Mucosa of rectum (tissue), 2 donors: ENCODE measurements around the gene LCN2.
A peak's percentile ranks its signal among the peaks of the same experiment; 100 is the strongest.

Experiments
- H3K27ac ChIP-seq, 2 donors: one replicate each; pipeline ENCODE4 v1.7.0; 2013; ENCODE audit warnings: inconsistent platforms in 2 of 2, low read depth in 2 of 2, low read length in 2 of 2
- H3K27me3 ChIP-seq, 2 donors: one replicate each; pipeline ENCODE4 v1.7.0; 2013; ENCODE audit warnings: low read length in 2 of 2; ENCODE audit not compliant: control insufficient read depth in 2 of 2, insufficient read depth in 2 of 2
- H3K36me3 ChIP-seq, 2 donors: one replicate each; pipeline ENCODE4 v1.7.0; 2013; ENCODE audit warnings: low read length in 2 of 2; ENCODE audit not compliant: control insufficient read depth in 2 of 2, insufficient read depth in 2 of 2
- H3K4me1 ChIP-seq, 2 donors: one replicate each; pipeline ENCODE4 v1.7.0; 2013; ENCODE audit warnings: low read length in 2 of 2, mild to moderate bottlenecking in 1 of 2; ENCODE audit not compliant: control insufficient read depth in 2 of 2, insufficient read depth in 2 of 2
- H3K4me3 ChIP-seq, 2 donors: one replicate each; pipeline ENCODE4 v1.7.0; 2013; ENCODE audit warnings: low read length in 2 of 2
- H3K9ac ChIP-seq, 2 donors: one replicate each; pipeline ENCODE4 v1.7.0; 2013; ENCODE audit warnings: low read length in 2 of 2, low read depth in 1 of 2, mild to moderate bottlenecking in 1 of 2
- H3K9me3 ChIP-seq, 2 donors: one replicate each; pipeline ENCODE4 v1.7.0; 2013; ENCODE audit warnings: low read length in 2 of 2; ENCODE audit not compliant: control insufficient read depth in 2 of 2
- donor health status: healthy.
- donor health status: Normal muscosa, but diverticular disease.

The LCN2 gene

DNA sequence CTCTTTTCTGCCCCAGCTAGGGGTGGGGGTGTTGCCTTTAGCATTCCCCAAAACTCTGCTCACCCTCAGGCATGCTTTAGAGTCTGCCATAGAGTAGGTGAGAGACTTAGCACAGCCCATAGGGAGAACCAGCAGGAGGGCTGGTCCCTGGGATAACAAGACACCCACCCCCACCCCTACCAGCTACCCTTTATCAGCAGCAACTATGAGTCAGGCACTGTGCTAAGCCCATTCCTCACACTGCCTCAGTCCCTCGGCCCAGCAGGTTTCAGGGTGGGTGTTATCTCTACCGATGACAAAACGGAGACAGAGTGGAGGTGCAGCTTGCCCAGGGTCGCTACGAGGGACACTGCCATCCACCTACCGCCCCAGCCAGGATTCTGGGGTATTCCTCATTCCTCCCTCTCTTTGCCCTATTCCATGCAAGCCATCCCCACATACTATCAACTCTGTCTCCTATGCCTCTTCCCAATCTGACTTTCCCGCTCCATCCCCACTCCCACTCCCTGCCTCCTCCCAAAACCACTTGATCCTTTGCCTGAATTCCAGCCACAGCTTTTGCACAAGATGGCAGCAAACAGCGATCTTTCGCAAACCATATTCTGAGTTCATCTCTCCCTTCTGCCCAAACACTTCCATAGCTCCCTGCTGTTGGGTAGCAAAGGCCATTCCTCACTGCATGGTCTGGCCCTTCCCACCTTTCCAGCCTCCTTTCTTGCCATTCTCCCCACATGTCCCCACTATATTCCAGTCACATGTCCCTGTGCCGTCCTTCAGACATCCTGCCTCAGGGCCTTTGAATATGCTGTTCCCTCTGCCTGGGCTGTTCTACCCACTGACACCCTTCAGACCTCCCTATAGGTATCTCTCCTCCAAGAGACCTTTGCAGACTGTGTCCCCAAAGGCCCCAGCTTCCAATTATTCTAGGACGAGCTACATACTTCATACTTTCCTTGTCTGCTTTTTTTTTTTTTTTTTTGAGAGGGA lies 37.0 kb downstream of the LCN2 start:
- no peak overlapping the region for H3K9ac ChIP-seq
- H3K9me3 ChIP-seq: no peaks in the 10 kb centered on the region
- no peak overlapping the region for H3K27ac ChIP-seq
- peaks cover 24 to 31% of the 10 kb centered on the region in 2 donors for H3K36me3 ChIP-seq
- peaks cover 10% of the 10 kb centered on the region in 2 donors for H3K4me1 ChIP-seq
- no peaks in the 10 kb centered on the region for H3K27me3 ChIP-seq
- H3K4me3 ChIP-seq: no peak overlapping the region

DNA sequence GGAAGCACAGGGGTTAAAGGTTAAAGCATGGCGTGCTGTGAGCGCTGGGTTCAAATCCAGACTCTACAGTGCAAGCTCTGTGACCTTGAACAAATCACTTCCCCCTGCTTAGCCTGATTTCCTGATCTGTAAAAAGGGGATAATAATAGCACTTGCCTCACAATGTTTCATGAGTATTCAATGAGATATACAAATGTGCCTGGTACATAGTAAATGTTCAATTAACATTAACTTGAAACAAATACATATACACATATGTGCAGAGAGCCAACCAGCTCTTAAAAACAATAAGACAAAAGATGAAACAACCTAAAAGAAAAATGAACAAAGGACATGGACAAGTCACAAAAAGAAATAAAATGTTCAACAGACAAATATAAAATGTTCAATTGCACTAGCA lies 38.1 kb downstream of the LCN2 start:
- peaks cover 10 to 12% of the 10 kb centered on the region in 2 donors for H3K4me1 ChIP-seq
- peaks cover 23 to 31% of the 10 kb centered on the region in 2 donors for H3K36me3 ChIP-seq

DNA sequence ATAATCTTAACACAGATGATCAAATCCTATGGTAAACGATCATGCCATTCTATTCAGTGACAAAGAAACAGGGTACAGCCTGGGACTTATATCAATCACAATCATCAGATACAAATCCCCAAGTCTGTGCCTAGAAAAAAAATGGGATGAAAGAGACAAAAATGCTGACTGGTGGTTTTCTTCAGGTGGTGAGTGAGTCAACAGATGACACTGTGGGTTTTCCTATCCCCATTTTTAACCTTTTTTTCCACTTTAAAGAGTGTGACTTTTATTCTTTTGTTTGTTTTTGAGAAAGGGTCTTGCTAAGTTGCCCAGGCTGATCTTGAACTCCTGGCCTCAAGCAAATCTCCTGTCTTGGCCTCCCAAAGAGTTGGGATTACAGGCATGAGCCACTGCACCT lies 39.0 kb downstream of the LCN2 start:
- peaks cover 16 to 26% of the 10 kb centered on the region in 2 donors for H3K36me3 ChIP-seq

More for the DNA sequence above, 38.1 kb downstream of the LCN2 start:
- H3K9ac ChIP-seq: no peak overlapping the region
- no peak overlapping the region for H3K27ac ChIP-seq
- no peaks in the 10 kb centered on the region for H3K9me3 ChIP-seq
- no peaks in the 10 kb centered on the region for H3K27me3 ChIP-seq
- H3K4me3 ChIP-seq: no peak overlapping the region

DNA sequence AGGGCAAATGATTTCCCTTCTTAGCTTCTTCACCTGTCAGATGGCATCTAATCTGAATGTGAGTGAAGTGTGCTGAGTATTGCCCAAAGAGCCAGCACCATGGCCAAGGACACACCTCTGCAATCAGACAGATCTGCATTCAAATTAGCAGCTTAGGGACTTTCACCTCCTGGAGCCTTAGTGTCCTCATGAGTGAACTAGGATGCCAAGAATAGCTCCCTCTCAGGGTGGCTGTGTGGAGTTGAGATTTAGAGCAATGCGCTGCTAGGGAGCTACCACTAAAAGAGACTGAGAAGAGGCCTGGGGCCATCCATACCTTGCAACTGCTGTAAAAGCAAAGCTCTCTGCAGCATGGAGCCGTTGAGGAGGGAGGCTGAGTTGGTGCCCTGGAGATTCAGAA lies 40.8 kb downstream of the LCN2 start:
- Histone ChIP-seq H3K9me3 (no peaks in the 10 kb centered on the region), H3K27ac (no peak overlapping the region), H3K4me3 (peak overlapping the region in 1 of 2 donors; percentile 88), H3K27me3 (no peaks in the 10 kb centered on the region), H3K36me3 (peaks cover 13 to 23% of the 10 kb centered on the region in 2 donors), H3K9ac (no peak overlapping the region), H3K4me1 (peaks cover 13 to 18% of the 10 kb centered on the region in 2 donors)

More for the DNA sequence above, 39.0 kb downstream of the LCN2 start:
- peaks cover 13 to 15% of the 10 kb centered on the region in 2 donors for H3K4me1 ChIP-seq
- H3K27me3 ChIP-seq: no peaks in the 10 kb centered on the region
- H3K27ac ChIP-seq: no peak overlapping the region
- H3K9ac ChIP-seq: no peak overlapping the region
- no peak overlapping the region for H3K4me3 ChIP-seq
- H3K9me3 ChIP-seq: no peaks in the 10 kb centered on the region

DNA sequence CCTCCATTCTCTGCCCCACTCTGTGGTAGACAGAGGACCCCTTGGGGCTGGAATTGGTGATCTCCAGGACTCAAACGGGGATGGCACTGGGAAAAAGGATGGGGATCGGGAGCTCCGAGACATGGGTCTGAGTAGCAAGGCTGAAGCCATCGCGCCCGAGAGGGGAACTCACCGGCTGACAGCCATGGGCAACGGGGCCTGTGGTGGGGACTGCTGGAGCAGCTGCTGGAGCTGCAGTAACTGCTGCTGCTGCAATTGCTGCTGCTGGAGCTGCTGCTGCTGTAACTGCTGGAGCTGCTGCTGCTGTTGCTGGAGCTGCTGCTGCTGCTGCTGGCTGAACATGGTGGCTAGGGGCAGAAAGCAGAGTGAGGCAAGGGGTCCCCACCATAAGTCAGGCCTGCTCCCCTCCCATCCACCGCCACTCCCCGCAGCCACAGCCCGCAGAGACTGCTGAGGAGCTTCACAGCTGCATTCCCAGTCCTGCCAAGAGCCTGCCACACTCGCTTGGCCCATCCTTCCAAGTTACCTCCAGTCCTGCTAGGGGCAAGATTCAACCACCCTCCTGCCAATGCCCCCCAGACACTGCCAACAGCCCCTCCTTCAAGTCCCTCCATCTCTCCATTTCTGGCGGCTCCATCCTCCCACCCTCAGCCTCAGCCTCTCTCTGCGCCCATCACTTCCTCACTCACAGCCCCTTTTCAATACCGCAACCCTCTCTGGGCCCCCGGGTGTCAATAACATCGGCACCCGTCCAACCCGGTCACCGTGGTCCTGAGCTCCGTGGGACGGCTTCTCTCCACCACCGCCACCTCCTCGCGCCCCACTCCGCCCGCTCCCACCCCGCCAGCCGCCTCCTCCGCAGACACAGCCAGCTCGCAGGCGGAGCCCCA lies 41.5 kb downstream of the LCN2 start:
- H3K4me3 ChIP-seq: peak overlapping the region; percentile 71 to 88
- no peaks in the 10 kb centered on the region for H3K9me3 ChIP-seq
- H3K27ac ChIP-seq: peak overlapping the region; percentile 82 to 91
- H3K27me3 ChIP-seq: no peaks in the 10 kb centered on the region
- peaks cover 13 to 18% of the 10 kb centered on the region in 2 donors for H3K4me1 ChIP-seq
- H3K36me3 ChIP-seq: peaks cover 7 to 18% of the 10 kb centered on the region in 2 donors
- H3K9ac ChIP-seq: peak overlapping the region; percentile 87 to 89

DNA sequence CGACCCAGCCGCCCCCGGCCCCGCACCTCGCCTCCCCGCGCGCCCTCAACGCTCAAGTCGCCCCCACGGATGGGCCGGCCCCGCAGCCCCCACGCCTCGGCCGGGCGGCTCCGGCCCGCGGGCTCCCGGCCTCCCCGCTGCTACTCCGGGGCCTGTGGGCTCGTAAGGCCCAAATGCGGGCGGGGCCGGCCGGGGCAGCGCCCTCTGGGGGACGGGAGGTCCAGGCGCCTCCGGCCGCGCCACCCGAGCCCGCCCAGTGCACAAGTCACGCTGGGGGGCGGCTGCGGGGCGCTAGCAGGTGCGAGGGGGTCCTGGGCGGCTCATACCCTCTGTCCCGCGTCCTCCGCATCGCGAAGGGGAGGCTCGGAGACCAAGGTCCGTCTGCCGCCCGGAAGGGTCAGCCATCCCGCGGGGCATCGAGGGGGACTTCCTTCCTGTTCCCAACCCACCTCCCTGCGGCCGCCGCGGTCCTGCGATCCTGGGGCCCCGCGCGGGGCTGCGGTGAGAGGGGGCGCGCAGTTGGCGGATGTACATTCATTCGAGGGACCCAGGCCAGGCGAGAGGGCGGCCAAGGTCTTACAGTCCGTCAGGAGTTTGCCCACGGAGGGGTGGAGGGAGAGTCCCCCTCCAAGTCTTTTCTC lies 42.3 kb downstream of the LCN2 start, which contains the start of gene CIZ1:
Gene CIZ1 (minus strand): TSS at position 167 of the 641 bp plus-strand sequence. CDS start 715 bp downstream, outside the sequence.
- H3K27me3 ChIP-seq: no peaks in the 10 kb centered on the region
- peak within 1 kb of the TSS; percentile 89 to 90 for H3K9ac ChIP-seq
- no peaks in the 10 kb centered on the region for H3K9me3 ChIP-seq
- H3K36me3 ChIP-seq: peaks cover 7 to 13% of the 10 kb centered on the region in 2 donors
- H3K27ac ChIP-seq: peak within 1 kb of the TSS; percentile 82 to 91
- peak within 1 kb of the TSS; percentile 71 to 88 for H3K4me3 ChIP-seq
- peaks cover 13 to 18% of the 10 kb centered on the region in 2 donors for H3K4me1 ChIP-seq

DNA sequence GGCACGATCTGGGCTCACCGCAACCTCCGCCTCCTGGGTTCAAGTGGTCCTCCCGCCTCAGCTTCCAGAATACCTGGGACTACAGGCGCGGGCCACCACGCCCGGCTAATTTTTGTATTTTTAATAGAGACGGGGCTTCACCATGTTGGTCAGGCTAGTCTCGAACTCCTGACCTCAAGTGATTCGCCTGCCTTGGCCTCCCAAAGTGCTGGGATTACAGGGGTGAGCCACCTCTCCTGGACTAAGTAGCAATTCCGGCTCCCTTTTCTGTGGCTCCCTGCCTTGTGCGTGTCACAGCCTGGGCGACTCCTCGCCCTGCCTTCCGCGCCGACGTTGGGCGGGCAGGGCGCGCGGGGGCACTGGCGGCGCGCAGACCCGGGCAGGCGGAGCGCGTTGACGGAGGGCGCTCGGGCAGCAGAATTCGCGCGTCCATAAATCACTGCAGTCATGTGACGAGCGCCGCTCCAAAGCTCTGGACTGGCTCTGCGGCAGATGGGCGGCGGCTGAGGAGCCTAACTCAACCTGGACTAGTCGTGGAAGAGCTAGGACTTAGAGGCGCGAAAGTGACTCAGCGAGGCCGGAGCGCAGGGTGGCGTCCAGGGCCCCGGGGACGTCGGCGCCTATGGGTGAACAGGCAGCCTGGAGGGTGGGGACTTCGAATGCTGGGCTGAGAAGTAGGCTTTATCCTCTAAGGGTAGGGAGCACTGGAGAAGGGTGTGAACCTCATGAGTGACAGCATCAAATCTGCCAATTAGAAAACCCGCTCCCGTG lies 43.5 kb downstream of the LCN2 start:
- peaks cover 3 to 11% of the 10 kb centered on the region in 2 donors for H3K36me3 ChIP-seq
- H3K4me1 ChIP-seq: peaks cover 13 to 18% of the 10 kb centered on the region in 2 donors
- H3K27ac ChIP-seq: peak overlapping the region; percentile 76 to 82
- H3K4me3 ChIP-seq: peak overlapping the region; percentile 71 to 88
- peak overlapping the region; percentile 24 to 89 for H3K9ac ChIP-seq
- no peaks in the 10 kb centered on the region for H3K27me3 ChIP-seq
- H3K9me3 ChIP-seq: no peaks in the 10 kb centered on the region

DNA sequence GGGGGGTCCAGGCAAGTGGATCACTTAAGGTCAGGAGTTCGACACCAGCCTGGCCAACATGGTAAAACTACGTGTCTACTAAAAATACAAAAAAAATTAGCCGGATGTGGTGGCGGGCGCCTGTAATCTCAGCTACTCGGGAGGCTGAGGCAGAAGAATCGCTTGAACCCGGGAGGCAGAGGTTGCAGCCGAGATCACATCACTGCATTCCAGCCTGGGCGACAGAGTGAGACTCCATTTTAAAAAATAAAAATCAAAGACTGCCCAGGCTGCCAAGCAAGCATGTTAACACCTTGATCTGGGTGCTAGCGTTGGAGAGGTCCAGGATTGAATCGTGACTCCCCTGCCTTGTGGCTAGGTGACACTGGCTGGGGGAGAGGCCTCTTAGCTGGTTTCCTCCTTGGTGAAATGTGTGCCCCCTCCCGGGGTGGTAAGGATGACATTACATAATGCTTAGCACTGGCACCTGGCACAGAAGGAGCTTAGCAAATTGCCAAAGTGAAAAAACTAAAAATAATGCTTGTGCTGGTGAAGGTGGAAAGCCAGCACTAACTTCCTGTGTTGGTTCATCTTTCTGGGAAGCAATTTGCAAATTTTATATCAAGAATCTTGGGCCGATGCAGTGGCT lies 44.3 kb downstream of the LCN2 start:
- Histone ChIP-seq H3K9me3 (no peaks in the 10 kb centered on the region), H3K27ac (peak overlapping the region; percentile 76 to 82), H3K9ac (peak overlapping the region in 1 of 2 donors; percentile 89), H3K27me3 (no peaks in the 10 kb centered on the region), H3K4me1 (peaks cover 13 to 18% of the 10 kb centered on the region in 2 donors), H3K4me3 (peak overlapping the region in 1 of 2 donors; percentile 88), H3K36me3 (peaks cover 3 to 8% of the 10 kb centered on the region in 2 donors)
